K562 (cell line): Measurements from ENCODE around the gene VARS1. TPM values are rescaled to one million over a fixed set of nuclear protein-coding genes. Genes with fewer than 3 reads are reported as not detected.

Experiments
- ATF3 ChIP-seq, 2 experiments: fragments of 450-650 bp in 1 of 2; sonication (generic) in 1 of 2; formaldehyde crosslinking in 1 of 2; IDR thresholded peaks in 1 of 2; conservative IDR thresholded peaks in 1 of 2; 2 replicates each; pipeline versions ENCODE4 v1.6.1 to v1.8.1; 2016 to 2023; ENCODE audit warnings: mild to moderate bottlenecking in 2 of 2, moderate library complexity in 2 of 2, inconsistent platforms in 1 of 2, missing genetic modification reagents in 1 of 2
- EWSR1 ChIP-seq: fragments of 450-650 bp; IDR thresholded peaks from 2 replicates; pipeline ENCODE4 v1.6.1; 2018; ENCODE audit warnings: borderline replicate concordance, mild to moderate bottlenecking, low read depth, moderate library complexity; ENCODE audit not compliant: partially characterized antibody
- GTF2B ChIP-seq: IDR thresholded peaks from 2 replicates; pipeline ENCODE4 v1.6.1; 2011; ENCODE audit not compliant: insufficient read length; ENCODE audit errors: extremely low read depth
- HCFC1 ChIP-seq: IDR thresholded peaks from 2 replicates; pipeline ENCODE4 v1.6.1; 2012; ENCODE audit warnings: low read depth, low read length, improper control_type of control experiment
- HDGF ChIP-seq: fragments of 450-650 bp; IDR thresholded peaks from 2 replicates; pipeline ENCODE4 v1.6.1; 2016
- HNRNPH1 ChIP-seq: fragments of 200-400 bp; formaldehyde crosslinking; optimal IDR thresholded peaks from 2 replicates; pipeline ENCODE3; 2017; ENCODE audit warnings: low read depth, mild to moderate bottlenecking, low read length, moderate library complexity
- MAFK ChIP-seq: IDR thresholded peaks from 2 replicates; pipeline ENCODE4 v1.6.1; 2011; ENCODE audit warnings: low read length, improper control_type of control experiment
- NFYB ChIP-seq: IDR thresholded peaks from 2 replicates; pipeline ENCODE4 v1.6.1; 2011; ENCODE audit warnings: mild to moderate bottlenecking, moderate library complexity; ENCODE audit not compliant: insufficient read length; ENCODE audit errors: extremely low read depth
- RNF219 ChIP-seq: fragments of 250-450 bp; sonication (Bioruptor Pico); IDR thresholded peaks from 2 replicates; pipeline ENCODE4 v1.5.0; 2022; ENCODE audit warnings: mild to moderate bottlenecking
- SAP30 ChIP-seq: fragments of 200-600 bp; sonication (generic); IDR thresholded peaks from 2 replicates; pipeline ENCODE4 v1.6.1; 2012; ENCODE audit warnings: borderline replicate concordance, low read depth, mild to moderate bottlenecking, moderate library complexity, low read length, control low read depth, inconsistent platforms; ENCODE audit not compliant: insufficient read depth, poor library complexity, severe bottlenecking
- USF2 ChIP-seq: sonication (generic); formaldehyde crosslinking; IDR thresholded peaks from 2 replicates; pipeline ENCODE4 v1.5.0; 2020; ENCODE audit warnings: missing genetic modification reagents
- ZBTB12 ChIP-seq: fragments of 250-450 bp; sonication (Bioruptor Pico); IDR thresholded peaks from 2 replicates; pipeline ENCODE4 v1.4.0; 2020
- ZC3H8 ChIP-seq: fragments of 450-650 bp; IDR thresholded peaks from 2 replicates; pipeline ENCODE4 v1.6.1; 2017
- ZKSCAN8 ChIP-seq: fragments of 200-800 bp; sonication (Bioruptor generic); IDR thresholded peaks from 2 replicates; pipeline ENCODE4 v1.6.1; 2016; ENCODE audit warnings: missing genetic modification characterization, missing compliant biosample characterization
- ZNF512 ChIP-seq: IDR thresholded peaks from 2 replicates; pipeline ENCODE4 v1.6.1; 2016; ENCODE audit warnings: missing genetic modification characterization, missing compliant biosample characterization
- ZNF639 ChIP-seq, 2 experiments: fragments of 200-800 bp in 1 of 2; sonication (Bioruptor generic) in 1 of 2; sonication (generic) in 1 of 2; formaldehyde crosslinking in 1 of 2; IDR thresholded peaks in 1 of 2; conservative IDR thresholded peaks in 1 of 2; 2 replicates each; pipeline versions ENCODE4 v1.5.0 to v1.6.1; 2016 to 2020; ENCODE audit warnings: missing compliant biosample characterization in 1 of 2, missing genetic modification characterization in 1 of 2, missing genetic modification reagents in 1 of 2
- ZNF778 ChIP-seq: fragments of 450-650 bp; formaldehyde crosslinking; IDR thresholded peaks from 2 replicates; pipeline ENCODE4 v1.4.0; 2020; ENCODE audit warnings: mild to moderate bottlenecking, moderate library complexity
- polyA plus RNA-seq, 8 experiments: library from polyadenylated mRNA; depleted of rRNA in 4 of 8; stranded (reverse) in 5 of 8; unstranded in 3 of 8; fragments of >200 nt; fragmentation: Nextera tagmentation in 2 of 8; fragmentation: Illumina TruSeq in 1 of 8; extraction: Ambion mirVana in 2 of 8; extraction: Trizol in 1 of 8; gene quantifications; 2 replicates each; pipeline versions ENCODE4 v1.2.1 to v1.2.3, GENCODE V29; 2011 to 2014; ENCODE audit warnings: inconsistent platforms in 1 of 8, missing spikeins in 1 of 8
- total RNA-seq, 7 experiments: library from RNA; depleted of rRNA in 6 of 7; stranded (reverse); fragments of >200 nt in 6 of 7; fragmentation: Illumina TruSeq in 2 of 7; extraction: Trizol in 2 of 7; gene quantifications; 2 replicates each; pipeline versions ENCODE4 v1.2.1 to v1.2.3, GENCODE V29; 2011 to 2021; ENCODE audit warnings: low replicate concordance in 1 of 7

Gene VARS1
- total and polyA plus RNA-seq, 9 of the 15 experiments (the other 6 are each of a cell fraction or from before 2014, with no cell fraction given): 2.9 to 488 (median 130) TPM

GRCh38 chr6:31769684-31770371 is 25.7 kb downstream of the VARS1 start (continued):
- TF ChIP-seq RNF219 (CRISPR knock-in tag) (no peak), USF2 (CRISPR knock-in tag) (no peak), ZKSCAN8 (CRISPR knock-in tag) (no peak), ATF3 (IDR thresholded peaks at IDR 0.05) (no peak), ATF3 (CRISPR knock-in tag; conservative IDR thresholded peaks at IDR 0.05) (peak; percentile 69; the same call in 1 of the 2 replicates), ZNF639 (CRISPR knock-in tag; conservative IDR thresholded peaks at IDR 0.05 in 1 of 2, IDR thresholded peaks at IDR 0.05 in 1 of 2) (no peak), NFYB (no peak), HCFC1 (peak; percentile 33; the same call in 1 of the 2 replicates), GTF2B (no peak), HNRNPH1 (no peak), ZC3H8 (peak; percentile 79; the same call in 1 of the 2 replicates), ZNF512 (tag) (peak; percentile 60), ZNF778 (CRISPR knock-in tag) (no peak), EWSR1 (no peak), MAFK (no peak), ZBTB12 (CRISPR knock-in tag) (no peak), SAP30 (no peak), HDGF (peak; percentile 97)
